Measurements from ENCODE around the gene TSPOAP1.

The TSPOAP1 gene

GRCh38 chr17:58265902-58266875, 62.4 kb downstream of the TSPOAP1 start:
- DNase-seq (ENCODE audit: low read depth, low spot score), result no peak
- H3K4me3 ChIP-seq (ENCODE audit: low read depth, low read length), result no peak overlapping the region
- TF ChIP-seq, protein P1, sequence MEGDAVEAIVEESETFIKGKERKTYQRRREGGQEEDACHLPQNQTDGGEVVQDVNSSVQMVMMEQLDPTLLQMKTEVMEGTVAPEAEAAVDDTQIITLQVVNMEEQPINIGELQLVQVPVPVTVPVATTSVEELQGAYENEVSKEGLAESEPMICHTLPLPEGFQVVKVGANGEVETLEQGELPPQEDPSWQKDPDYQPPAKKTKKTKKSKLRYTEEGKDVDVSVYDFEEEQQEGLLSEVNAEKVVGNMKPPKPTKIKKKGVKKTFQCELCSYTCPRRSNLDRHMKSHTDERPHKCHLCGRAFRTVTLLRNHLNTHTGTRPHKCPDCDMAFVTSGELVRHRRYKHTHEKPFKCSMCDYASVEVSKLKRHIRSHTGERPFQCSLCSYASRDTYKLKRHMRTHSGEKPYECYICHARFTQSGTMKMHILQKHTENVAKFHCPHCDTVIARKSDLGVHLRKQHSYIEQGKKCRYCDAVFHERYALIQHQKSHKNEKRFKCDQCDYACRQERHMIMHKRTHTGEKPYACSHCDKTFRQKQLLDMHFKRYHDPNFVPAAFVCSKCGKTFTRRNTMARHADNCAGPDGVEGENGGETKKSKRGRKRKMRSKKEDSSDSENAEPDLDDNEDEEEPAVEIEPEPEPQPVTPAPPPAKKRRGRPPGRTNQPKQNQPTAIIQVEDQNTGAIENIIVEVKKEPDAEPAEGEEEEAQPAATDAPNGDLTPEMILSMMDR (IDR thresholded peaks at IDR 0.05; ENCODE audit: low read depth, low read length), result no peak
- in situ Hi-C loops (cut with HindIII; ENCODE audit: low sequenced_read_pairs), result no loop called here

DNA sequence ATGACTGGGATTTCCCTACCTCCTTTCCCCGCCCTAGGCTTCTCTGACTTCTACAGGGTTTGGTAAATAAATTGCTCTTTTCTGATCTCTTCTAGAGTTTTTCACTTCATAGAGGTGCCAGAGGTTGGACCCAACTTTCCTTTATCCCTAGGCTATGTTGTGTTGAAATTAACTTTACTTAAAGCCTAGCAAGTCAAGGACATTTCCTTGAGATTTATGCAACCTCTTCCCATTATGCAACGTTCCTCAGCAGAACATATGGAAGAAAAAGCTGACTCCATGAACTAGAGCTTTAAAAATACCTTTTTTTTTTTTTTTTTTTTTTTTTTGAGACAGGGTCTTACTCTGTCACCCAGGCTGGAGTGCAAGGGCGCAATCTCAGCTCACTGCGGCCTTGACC, 63.3 kb downstream of the TSPOAP1 start:
- TF ChIP-seq, protein P1 (IDR thresholded peaks at IDR 0.05; ENCODE audit: low read depth, low read length), result no peak
- in situ Hi-C loops (cut with HindIII; ENCODE audit: low sequenced_read_pairs), result no loop called here

GRCh38 chr17:58264407-58265103, 64.0 kb downstream of the TSPOAP1 start:
- no peak for DNase-seq (ENCODE audit: low read depth, low spot score)
- TF ChIP-seq, protein P1 (IDR thresholded peaks at IDR 0.05; ENCODE audit: low read depth, low read length), result no peak
- no peak overlapping the region for H3K4me3 ChIP-seq (ENCODE audit: low read depth, low read length)
- in situ Hi-C loops (cut with HindIII; ENCODE audit: low sequenced_read_pairs), result no loop called here

More for the DNA sequence above, 63.3 kb downstream of the TSPOAP1 start:
- DNase-seq (ENCODE audit: low read depth, low spot score), result no peak
- no peak overlapping the region for H3K4me3 ChIP-seq (ENCODE audit: low read depth, low read length)

DNA sequence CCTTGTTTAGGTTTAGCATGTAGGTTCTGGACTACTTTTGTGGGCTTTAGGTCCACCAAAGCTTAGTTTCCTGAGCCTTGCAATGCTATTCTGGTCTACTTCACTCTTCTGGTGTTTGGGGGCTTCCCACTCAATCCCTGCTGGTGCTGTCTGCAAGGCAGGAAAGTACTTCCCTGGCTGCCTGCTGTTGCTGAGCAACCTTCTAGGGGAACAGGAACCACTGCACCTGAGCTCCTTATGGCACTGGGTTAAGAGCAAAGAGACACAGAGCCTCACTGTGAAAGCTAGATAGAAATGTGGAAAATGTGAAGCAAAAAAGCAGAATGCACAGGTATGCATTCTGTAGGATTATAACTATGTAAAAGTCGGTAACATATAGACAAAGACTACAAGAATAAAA, 64.8 kb downstream of the TSPOAP1 start:
- TF ChIP-seq, protein P1 (IDR thresholded peaks at IDR 0.05; ENCODE audit: low read depth, low read length), result no peak
- in situ Hi-C loops (cut with HindIII; ENCODE audit: low sequenced_read_pairs), result no loop called here
- H3K4me3 ChIP-seq (ENCODE audit: low read depth, low read length), result no peak overlapping the region
- DNase-seq (ENCODE audit: low read depth, low spot score), result no peak

- in situ Hi-C loops (cut with HindIII; ENCODE audit: low sequenced_read_pairs), result no loop called here
Observed at GRCh38 chr17:58262149-58262548, 66.4 kb downstream of the TSPOAP1 start.

DNA sequence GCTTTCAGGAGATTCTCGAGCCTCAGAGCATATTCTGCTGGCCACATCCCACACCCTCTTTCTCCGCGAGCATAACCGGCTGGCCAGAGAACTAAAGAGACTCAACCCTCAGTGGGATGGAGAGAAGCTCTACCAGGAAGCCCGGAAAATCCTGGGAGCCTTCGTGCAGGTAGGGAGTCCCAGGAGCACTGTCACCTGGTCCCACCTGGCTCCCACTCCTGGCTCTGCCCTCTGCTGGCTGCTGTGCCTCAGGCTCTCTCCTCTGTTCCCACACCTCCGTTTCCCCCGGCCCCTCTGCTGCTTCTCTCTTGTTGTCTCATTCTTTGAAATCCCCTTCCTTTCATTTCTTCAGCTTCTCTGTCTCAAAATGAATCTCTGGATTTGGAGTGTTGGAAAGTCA, 73.8 kb downstream of the TSPOAP1 start:
- DNase-seq (ENCODE audit: low read depth, low spot score), result no peak
- H3K4me3 ChIP-seq (ENCODE audit: low read depth, low read length), result no peak overlapping the region
- TF ChIP-seq, protein P1 (IDR thresholded peaks at IDR 0.05; ENCODE audit: low read depth, low read length), result no peak
- in situ Hi-C loops (cut with HindIII; ENCODE audit: low sequenced_read_pairs), result no loop called here

More at GRCh38 chr17:58262149-58262548, 66.4 kb downstream of the TSPOAP1 start:
- H3K4me3 ChIP-seq (ENCODE audit: low read depth, low read length), result no peak overlapping the region
- DNase-seq (ENCODE audit: low read depth, low spot score), result no peak
- TF ChIP-seq, protein P1 (IDR thresholded peaks at IDR 0.05; ENCODE audit: low read depth, low read length), result no peak

All from astrocyte of the spinal cord (primary cell).